ENCODE data around the gene SEMA4B. TPM values are rescaled to one million over a fixed set of nuclear protein-coding genes. Genes with fewer than 3 reads are reported as not detected.

The SEMA4B gene
- polyA plus RNA-seq, 3 donors = 13.2 to 65.0 (median 22.0) TPM

DNA sequence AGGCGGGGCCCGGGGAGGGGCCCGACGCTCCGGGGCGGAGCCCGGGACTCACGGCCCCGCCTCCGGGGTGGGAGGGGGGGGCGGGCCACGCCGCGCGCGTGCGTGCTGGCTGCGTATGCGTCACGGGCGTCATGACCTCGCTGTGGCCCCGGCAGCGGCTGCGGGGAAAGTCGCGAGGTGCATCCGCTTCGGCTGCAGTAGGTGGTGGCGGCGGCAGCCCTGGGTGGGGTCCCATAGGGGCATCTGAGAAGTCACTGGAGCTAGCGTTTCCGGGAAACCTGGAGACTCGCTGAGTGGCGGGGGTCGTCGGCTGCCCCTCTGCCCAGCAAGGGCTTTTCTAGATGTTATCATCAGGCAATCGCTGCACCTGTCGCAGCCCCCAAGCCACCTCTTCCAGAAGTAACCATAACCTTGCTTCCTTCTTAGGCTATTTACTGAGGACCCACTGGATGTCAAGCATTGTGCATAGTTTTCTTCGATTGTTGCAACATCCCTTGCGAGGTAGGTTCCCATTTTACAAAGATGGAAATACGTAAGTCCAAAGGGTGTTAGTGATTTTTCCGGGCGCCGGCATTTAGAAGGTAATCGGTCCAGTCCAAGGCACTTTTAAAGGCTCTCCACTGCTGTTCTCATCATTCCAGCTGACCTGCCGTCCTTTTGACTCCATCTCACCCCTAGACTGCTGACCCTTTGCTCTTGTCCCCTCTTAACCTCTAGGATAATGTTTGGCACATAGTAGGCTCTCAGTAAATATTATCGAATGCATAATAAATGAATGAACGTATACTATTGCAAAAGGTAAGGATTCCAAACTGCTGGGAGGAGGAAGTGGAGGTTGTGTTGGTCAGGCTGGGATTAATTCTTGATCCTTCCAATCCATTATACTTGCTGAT is 33.2 kb downstream of the SEMA4B start, which contains the start of gene GDPGP1:
TSS of gene GDPGP1 (plus strand) at position 114 of the 893 bp plus-strand sequence. CDS start 6,700 bp downstream, outside the sequence.
- Mint-ChIP-seq H3K27ac (peak within 1 kb of the TSS; percentile 88 to 96 (median 93)), H3K27me3 (ENCODE audit: low read depth in 3 of 3) (peaks cover 0 to 1% (median 0%) of the 10 kb centered on the region in 3 donors), H3K4me1 (peaks cover 42% of the 10 kb centered on the region), H3K4me3 (peak within 1 kb of the TSS; percentile 80 to 90), H3K36me3 (peaks cover 44 to 57% of the 10 kb centered on the region in 2 donors), H3K9me3 (peaks cover 0 to 2% (median 0%) of the 10 kb centered on the region in 7 donors)
- Histone ChIP-seq H3K9ac (ENCODE audit: insufficient read depth, low read length, poor library complexity, severe bottlenecking) (peak within 1 kb of the TSS; percentile 95), H4K20me1 (ENCODE audit: insufficient read depth, low read length) (peaks cover 21% of the 10 kb centered on the region), H2AFZ (ENCODE audit: insufficient read depth, low read depth, low read length, poor library complexity, severe bottlenecking) (peak within 1 kb of the TSS; percentile 70), H3K9me3 (replicated peaks in 1 of 2; ENCODE audit: control insufficient read depth in 1 of 2, insufficient read depth in 1 of 2, low read length in 2 of 2) (no peaks in the 10 kb centered on the region), H3K4me3 (replicated peaks in 1 of 3; ENCODE audit: low read depth in 2 of 3, low read length in 3 of 3) (peak within 1 kb of the TSS; percentile 73 to 96 (median 91)), H3K4me2 (replicated peaks; ENCODE audit: extremely low read depth, low read length, poor library complexity, severe bottlenecking) (peak within 1 kb of the TSS; percentile 94), H3K27me3 (ENCODE audit: control insufficient read depth in 2 of 2, insufficient read depth in 2 of 2, low read length in 2 of 2) (no peaks in the 10 kb centered on the region), H3K36me3 (replicated peaks in 1 of 2; ENCODE audit: control insufficient read depth in 1 of 2, insufficient read depth in 2 of 2, low read length in 2 of 2) (peaks cover 24 to 39% of the 10 kb centered on the region in 2 donors), H3K4me1 (ENCODE audit: control insufficient read depth in 1 of 2, insufficient read depth in 2 of 2, low read length in 2 of 2) (peaks cover 41 to 47% of the 10 kb centered on the region in 2 donors), H3K79me2 (ENCODE audit: insufficient read depth, low read length) (peaks cover 32% of the 10 kb centered on the region), H3K27ac (ENCODE audit: low read depth in 1 of 2, low read length in 2 of 2) (peak within 1 kb of the TSS; percentile 78 to 95)
- under 1% methylated on average over 39 of the region's 49 CpGs for WGBS (ENCODE audit: insufficient coverage)
- TF ChIP-seq, protein P1, sequence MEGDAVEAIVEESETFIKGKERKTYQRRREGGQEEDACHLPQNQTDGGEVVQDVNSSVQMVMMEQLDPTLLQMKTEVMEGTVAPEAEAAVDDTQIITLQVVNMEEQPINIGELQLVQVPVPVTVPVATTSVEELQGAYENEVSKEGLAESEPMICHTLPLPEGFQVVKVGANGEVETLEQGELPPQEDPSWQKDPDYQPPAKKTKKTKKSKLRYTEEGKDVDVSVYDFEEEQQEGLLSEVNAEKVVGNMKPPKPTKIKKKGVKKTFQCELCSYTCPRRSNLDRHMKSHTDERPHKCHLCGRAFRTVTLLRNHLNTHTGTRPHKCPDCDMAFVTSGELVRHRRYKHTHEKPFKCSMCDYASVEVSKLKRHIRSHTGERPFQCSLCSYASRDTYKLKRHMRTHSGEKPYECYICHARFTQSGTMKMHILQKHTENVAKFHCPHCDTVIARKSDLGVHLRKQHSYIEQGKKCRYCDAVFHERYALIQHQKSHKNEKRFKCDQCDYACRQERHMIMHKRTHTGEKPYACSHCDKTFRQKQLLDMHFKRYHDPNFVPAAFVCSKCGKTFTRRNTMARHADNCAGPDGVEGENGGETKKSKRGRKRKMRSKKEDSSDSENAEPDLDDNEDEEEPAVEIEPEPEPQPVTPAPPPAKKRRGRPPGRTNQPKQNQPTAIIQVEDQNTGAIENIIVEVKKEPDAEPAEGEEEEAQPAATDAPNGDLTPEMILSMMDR (IDR thresholded peaks at IDR 0.05) = no peak
- intact Hi-C loops (cut with micrococcal nuclease) = loop anchor here (2.0 to 10.0 kb wide), 4 partner anchors 30 to 660 kb away; partner anchors contain the start of genes NGRN (in 2 of the 2), IQGAP1 (in 1 of the 2) and TICRR (in 1 of the 2)
- peak in 2 of 3 donors; percentile 51 to 57 for DNase-seq

DNA sequence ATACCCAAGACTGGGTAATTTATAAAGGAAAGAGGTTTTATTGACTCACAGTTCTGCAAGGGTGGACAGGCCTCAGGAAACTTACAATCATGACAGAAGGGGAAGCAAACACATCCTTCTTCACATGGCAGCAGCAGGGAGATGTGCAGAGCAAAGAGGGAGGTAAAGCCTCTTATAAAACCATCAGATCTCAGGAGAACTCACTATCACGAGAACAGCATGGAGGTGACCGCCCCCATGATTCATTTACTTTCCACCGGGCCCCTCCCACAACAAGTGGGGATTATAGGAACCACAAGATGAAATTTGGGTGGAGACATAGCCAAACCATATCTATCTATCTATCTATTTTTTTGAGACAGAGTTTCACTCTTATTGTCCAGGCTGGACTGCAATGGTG is 38.2 kb downstream of the SEMA4B start:
- no peaks in the 10 kb centered on the region for H3K27me3 ChIP-seq (ENCODE audit: control insufficient read depth in 2 of 2, insufficient read depth in 2 of 2, low read length in 2 of 2)
- H2AFZ ChIP-seq (ENCODE audit: insufficient read depth, low read depth, low read length, poor library complexity, severe bottlenecking) = no peak overlapping the region
- no peak overlapping the region for H3K27ac ChIP-seq (ENCODE audit: low read depth in 1 of 2, low read length in 2 of 2)
- no peaks in the 10 kb centered on the region for H4K20me1 ChIP-seq (ENCODE audit: insufficient read depth, low read length)
- Mint-ChIP-seq H3K9me3 (peaks cover 0 to 5% (median 0%) of the 10 kb centered on the region in 7 donors), H3K4me1 (peaks cover 13% of the 10 kb centered on the region), H3K27me3 (ENCODE audit: low read depth in 3 of 3) (peaks cover 0 to 1% (median 1%) of the 10 kb centered on the region in 3 donors), H3K36me3 (peaks cover 31 to 43% of the 10 kb centered on the region in 2 donors), H3K4me3 (no peak overlapping the region), H3K27ac (peak overlapping the region in 2 of 7 donors; percentile 7 to 69)
- H3K36me3 ChIP-seq (replicated peaks in 1 of 2; ENCODE audit: control insufficient read depth in 1 of 2, insufficient read depth in 2 of 2, low read length in 2 of 2) = peaks cover 18 to 38% of the 10 kb centered on the region in 2 donors
- TF ChIP-seq, protein P1 (IDR thresholded peaks at IDR 0.05) = no peak
- H3K4me2 ChIP-seq (replicated peaks; ENCODE audit: extremely low read depth, low read length, poor library complexity, severe bottlenecking) = no peak overlapping the region
- intact Hi-C loops (cut with micrococcal nuclease) = loop anchor here in 1 of 2 donors (10.0 kb wide), 2 partner anchors 145 to 665 kb away; partner anchors contain the start of genes IQGAP1 and TICRR
- no peak overlapping the region for H3K9ac ChIP-seq (ENCODE audit: insufficient read depth, low read length, poor library complexity, severe bottlenecking)
- peaks cover 3% of the 10 kb centered on the region for H3K79me2 ChIP-seq (ENCODE audit: insufficient read depth, low read length)
- no peak overlapping the region for H3K4me3 ChIP-seq (replicated peaks in 1 of 3; ENCODE audit: low read depth in 2 of 3, low read length in 3 of 3)
- no peaks in the 10 kb centered on the region for H3K9me3 ChIP-seq (replicated peaks in 1 of 2; ENCODE audit: control insufficient read depth in 1 of 2, insufficient read depth in 1 of 2, low read length in 2 of 2)
- no CpG with 5 or more reads among the region's 3 CpGs for WGBS (ENCODE audit: insufficient coverage)
- H3K4me1 ChIP-seq (ENCODE audit: control insufficient read depth in 1 of 2, insufficient read depth in 2 of 2, low read length in 2 of 2) = peaks cover 7 to 8% of the 10 kb centered on the region in 2 donors
- peak in 1 of 3 donors; percentile 41 for DNase-seq
